Activated CD4-positive, alpha-beta memory T cell treated with anti-CD3 and anti-CD28 coated beads for 36 hours (primary cell): ENCODE results near the gene CLMN. TPM values are rescaled to one million over a fixed set of nuclear protein-coding genes. Genes with fewer than 3 reads are reported as not detected.
"Not testable (repeated sequence)": the region's sequence is repeated elsewhere in the genome, so short reads cannot be mapped to it uniquely, and the experiment has no call there.

Source experiments
- CTCF ChIA-PET: fragments of 350-600 bp; sonication (Branson Sonifier 250); formaldehyde crosslinking; loops from one replicate; lab custom pipeline; 2021; ENCODE audit warnings: antibody characterized with exemption, inconsistent platforms; lab: Charles Lee
- POLR2A ChIA-PET: fragments of 350-600 bp; sonication (Branson Sonifier 250); formaldehyde crosslinking; loops from one replicate; lab custom pipeline; 2021; ENCODE audit warnings: antibody characterized with exemption; lab: Charles Lee
- DNase-seq: peaks from one replicate; pipeline ENCODE4 v3.0.0-alpha.2; 2020
- H3K27ac Mint-ChIP-seq: one replicate; pipeline ENCODE4 v1.8.0; 2021; ENCODE audit warnings: mixed read lengths
- H3K27me3 Mint-ChIP-seq: one replicate; pipeline ENCODE4 v1.8.0; 2021; ENCODE audit warnings: mixed read lengths
- H3K36me3 Mint-ChIP-seq: one replicate; pipeline ENCODE4 v1.8.0; 2021; ENCODE audit warnings: mixed read lengths
- H3K4me1 Mint-ChIP-seq: one replicate; pipeline ENCODE4 v1.8.0; 2021; ENCODE audit warnings: low read depth, mixed read lengths
- H3K4me3 Mint-ChIP-seq: one replicate; pipeline ENCODE4 v1.8.0; 2021; ENCODE audit warnings: mild to moderate bottlenecking, mixed read lengths
- H3K9me3 Mint-ChIP-seq: one replicate; pipeline ENCODE4 v1.8.0; 2021; ENCODE audit warnings: mixed read lengths
- intact Hi-C: fragments of 100-400 bp; cut with micrococcal nuclease; formaldehyde crosslinking; loops from one replicate; pipeline ENCODE4 v1.15.1; 2023
- total RNA-seq, 2 experiments: library from RNA; stranded (reverse); gene quantifications; one replicate each; pipeline ENCODE4 v1.2.3, GENCODE V29; 2021

The CLMN gene
- total RNA-seq, 2 experiments from 2014 or later: 0.92 to 0.97 TPM

DNA sequence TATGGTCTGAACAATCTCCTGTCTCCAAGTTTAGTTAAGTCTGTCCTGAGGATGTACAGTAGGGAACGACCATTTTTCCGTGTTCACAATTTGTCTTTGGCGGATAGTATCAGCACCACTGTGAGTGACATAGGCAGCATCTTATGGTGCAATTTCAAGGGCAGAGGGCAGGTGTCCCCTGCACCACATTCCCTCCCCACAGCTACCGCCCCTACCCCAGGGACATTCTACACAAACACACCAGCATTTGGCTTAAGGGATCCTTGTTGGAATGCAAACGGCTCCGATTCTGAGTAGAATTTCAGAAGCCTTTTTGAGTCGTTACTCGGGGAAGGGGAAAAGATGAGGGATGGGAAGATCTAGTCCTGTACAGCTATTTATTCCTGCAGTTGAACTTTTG is 137.3 kb downstream of the CLMN start:
- no peak overlapping the region for H3K27ac Mint-ChIP-seq
- ChIA-PET CTCF (no interaction called here), POLR2A (no interaction called here)
- H3K9me3 Mint-ChIP-seq: no peaks in the 10 kb centered on the region
- H3K27me3 Mint-ChIP-seq: peaks cover 21% of the 10 kb centered on the region
- peaks cover 3% of the 10 kb centered on the region for H3K36me3 Mint-ChIP-seq
- H3K4me1 Mint-ChIP-seq: no peaks in the 10 kb centered on the region
- intact Hi-C loops: no loop called here
- H3K4me3 Mint-ChIP-seq: no peak overlapping the region
- DNase-seq: no peak

DNA sequence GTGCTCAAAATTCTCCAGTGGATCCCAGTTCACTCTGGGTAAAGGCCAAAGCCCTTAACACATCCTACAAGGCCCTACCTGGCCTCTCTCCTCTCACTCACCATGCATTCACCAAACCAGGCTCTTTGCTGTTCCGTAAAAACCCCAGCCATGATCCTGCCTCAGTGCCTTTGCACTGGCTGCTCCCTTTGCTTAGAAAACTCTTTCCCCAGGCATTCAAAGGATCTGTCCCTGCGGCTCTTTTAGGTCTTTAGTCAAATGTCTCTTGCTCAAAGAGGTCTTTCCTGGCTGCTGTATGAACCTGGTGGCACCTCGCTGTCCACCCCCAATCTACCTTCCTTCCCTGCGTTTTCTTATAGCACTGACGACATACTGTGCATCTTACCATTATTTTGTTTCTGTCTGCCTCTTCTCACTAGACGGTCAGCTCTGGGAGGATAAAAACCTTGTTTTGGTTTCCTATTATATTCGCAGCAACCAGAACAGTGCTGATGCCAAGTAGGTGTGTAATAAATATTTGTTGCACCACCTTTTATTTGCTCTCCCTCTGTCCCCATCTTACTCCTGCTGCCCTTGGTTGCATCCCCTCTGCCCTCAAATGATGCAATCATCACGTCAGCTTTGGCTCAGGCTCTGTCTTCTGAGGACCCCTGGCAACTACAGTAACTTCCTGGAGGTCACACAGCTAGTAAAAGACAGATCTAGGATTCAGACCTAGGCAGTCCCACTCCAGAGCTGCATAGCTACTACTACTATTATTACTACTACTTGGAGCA is 138.6 kb downstream of the CLMN start:
- no peak overlapping the region for H3K27ac Mint-ChIP-seq
- peaks cover 10% of the 10 kb centered on the region for H3K27me3 Mint-ChIP-seq
- CTCF ChIA-PET: no interaction called here

DNA sequence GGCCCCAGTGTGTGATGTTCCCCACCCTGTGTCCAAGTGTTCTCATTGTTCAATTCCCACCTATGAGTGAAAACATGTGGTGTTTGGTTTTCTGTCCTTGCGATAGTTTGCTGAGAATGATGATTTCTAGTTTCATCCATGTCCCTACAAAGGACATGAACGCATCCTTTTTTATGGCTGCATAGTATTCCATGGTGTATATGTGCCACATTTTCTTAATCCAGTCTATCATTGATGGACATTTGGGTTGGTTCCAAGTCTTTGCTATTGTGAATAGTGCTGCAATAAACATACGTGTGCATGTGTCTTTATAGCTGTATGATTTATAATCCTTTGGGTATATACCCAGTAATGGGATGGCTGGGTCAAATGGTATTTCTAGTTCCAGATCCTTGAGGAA is 144.0 kb downstream of the CLMN start:
- H3K27me3 Mint-ChIP-seq, CTCF ChIA-PET, H3K4me1 Mint-ChIP-seq, H3K36me3 Mint-ChIP-seq, intact Hi-C loops, DNase-seq, H3K27ac Mint-ChIP-seq, POLR2A ChIA-PET, H3K4me3 Mint-ChIP-seq, H3K9me3 Mint-ChIP-seq: not testable (repeated sequence)

More for the DNA sequence above, 138.6 kb downstream of the CLMN start:
- intact Hi-C loops: no loop called here
- Mint-ChIP-seq H3K4me1 (no peaks in the 10 kb centered on the region), H3K36me3 (peaks cover 3% of the 10 kb centered on the region), H3K4me3 (no peak overlapping the region), H3K9me3 (no peaks in the 10 kb centered on the region)
- DNase-seq: no peak
- POLR2A ChIA-PET: no interaction called here

DNA sequence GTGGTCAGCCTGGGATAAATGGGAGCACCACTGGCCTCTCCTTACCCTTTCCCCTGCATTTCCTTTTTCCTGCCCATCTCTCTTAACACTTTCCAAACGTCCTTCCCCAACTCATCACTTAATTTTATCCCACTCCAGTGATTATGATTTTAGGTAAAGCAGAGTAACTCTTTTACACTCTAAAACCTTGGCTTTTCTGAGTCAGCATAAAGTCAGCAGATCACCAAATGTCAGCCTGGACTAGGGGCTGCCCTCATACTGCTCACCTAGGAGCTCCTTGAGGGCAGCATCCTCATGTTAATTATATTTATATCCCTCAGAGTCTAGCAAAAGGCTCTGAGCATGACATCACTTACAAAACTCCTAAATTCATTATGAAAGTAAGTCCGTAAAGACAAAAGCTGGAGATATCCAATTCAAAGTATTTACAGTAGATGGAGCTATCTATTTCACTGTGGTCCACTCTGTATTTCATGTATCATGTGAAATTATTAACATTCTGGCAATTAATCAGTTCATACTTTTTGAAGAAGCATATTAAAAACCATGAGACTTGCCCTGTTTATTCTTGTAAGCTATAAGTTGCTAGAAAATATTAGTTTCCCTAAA is 145.4 kb downstream of the CLMN start:
- Mint-ChIP-seq H3K9me3 (no peaks in the 10 kb centered on the region), H3K36me3 (no peaks in the 10 kb centered on the region), H3K4me3 (no peak overlapping the region), H3K4me1 (no peaks in the 10 kb centered on the region), H3K27me3 (no peaks in the 10 kb centered on the region), H3K27ac (no peak overlapping the region)
- DNase-seq: no peak
- ChIA-PET POLR2A (no interaction called here), CTCF (interaction anchor here (1.1 kb wide), 1 partner anchor 90 kb away, joined by 3 read pairs; no protein-coding TSS in a partner anchor)
- intact Hi-C loops: no loop called here

DNA sequence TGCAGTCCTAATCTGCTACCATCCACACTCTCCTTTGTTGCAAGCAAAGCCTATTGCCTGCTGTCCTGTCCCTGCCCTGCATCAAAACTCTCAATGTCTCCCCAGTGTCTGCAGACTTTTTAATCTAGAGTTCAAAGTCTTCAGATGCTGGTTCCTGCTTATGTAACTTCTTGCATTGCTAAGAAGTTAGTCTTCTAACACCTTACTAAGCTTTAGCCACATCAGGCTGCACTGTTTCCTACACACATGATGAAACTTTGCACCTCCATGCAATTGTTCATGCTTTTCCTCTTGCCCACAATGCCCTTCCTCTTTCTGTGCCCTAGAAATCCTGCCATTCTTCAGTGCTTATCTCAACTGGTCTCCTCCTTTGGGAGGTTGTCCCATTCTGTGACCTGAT is 146.2 kb downstream of the CLMN start:
- no peak for DNase-seq
- no peaks in the 10 kb centered on the region for H3K4me1 Mint-ChIP-seq
- no peaks in the 10 kb centered on the region for H3K36me3 Mint-ChIP-seq
- no peak overlapping the region for H3K27ac Mint-ChIP-seq
- no peaks in the 10 kb centered on the region for H3K27me3 Mint-ChIP-seq
- intact Hi-C loops: no loop called here
- ChIA-PET CTCF (no interaction called here), POLR2A (no interaction called here)
- H3K9me3 Mint-ChIP-seq: no peaks in the 10 kb centered on the region
- H3K4me3 Mint-ChIP-seq: no peak overlapping the region

DNA sequence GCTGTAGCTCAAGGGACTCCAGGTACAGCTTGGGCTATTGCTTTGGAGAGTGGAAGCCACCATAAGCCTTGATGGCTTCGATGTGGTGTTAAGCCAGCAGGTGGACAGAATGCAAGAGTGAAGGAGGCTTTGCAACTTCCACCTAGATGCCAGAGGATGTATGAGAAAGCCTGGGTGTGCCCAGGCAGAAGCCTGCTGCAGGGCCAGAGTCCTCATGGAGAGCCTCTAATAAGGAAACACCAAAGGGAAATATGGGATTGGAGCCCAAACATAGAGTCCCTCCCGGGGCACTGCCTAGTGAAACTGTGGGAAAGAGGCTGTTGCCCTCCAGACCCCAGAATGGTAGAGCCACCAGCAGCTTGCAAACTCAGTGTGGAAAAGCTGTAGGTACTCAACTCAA is 152.5 kb downstream of the CLMN start:
- Mint-ChIP-seq H3K4me3 (no peak overlapping the region), H3K27ac (no peak overlapping the region), H3K36me3 (no peaks in the 10 kb centered on the region), H3K4me1 (no peaks in the 10 kb centered on the region), H3K9me3 (peaks cover 23% of the 10 kb centered on the region), H3K27me3 (no peaks in the 10 kb centered on the region)
- no peak for DNase-seq
- intact Hi-C loops: no loop called here
- CTCF ChIA-PET: no interaction called here
- POLR2A ChIA-PET: no interaction called here

DNA sequence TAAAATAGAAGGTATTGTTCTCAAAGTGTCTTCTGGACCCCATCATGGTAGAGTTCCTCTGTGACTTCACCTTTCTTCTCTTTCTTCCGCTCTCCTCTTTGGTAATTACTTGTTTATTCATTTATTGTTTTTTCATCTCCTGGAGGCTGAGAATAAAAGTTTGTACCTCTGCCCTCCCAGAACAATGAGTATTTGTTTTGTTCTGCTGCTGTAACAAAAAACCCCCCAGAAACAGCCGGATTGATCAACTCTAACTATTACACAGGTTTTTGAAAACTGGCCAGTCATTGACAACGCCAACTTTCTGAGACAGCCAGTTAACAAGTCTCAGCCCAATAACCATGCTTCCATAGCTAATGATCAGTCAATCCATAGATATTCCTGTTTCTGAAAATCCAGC is 154.2 kb downstream of the CLMN start:
- Mint-ChIP-seq H3K4me3 (no peak overlapping the region), H3K36me3 (no peaks in the 10 kb centered on the region), H3K9me3 (peaks cover 23% of the 10 kb centered on the region), H3K4me1 (no peaks in the 10 kb centered on the region), H3K27me3 (no peaks in the 10 kb centered on the region), H3K27ac (no peak overlapping the region)
- intact Hi-C loops: no loop called here
- POLR2A ChIA-PET: no interaction called here
- no peak for DNase-seq
- CTCF ChIA-PET: no interaction called here

DNA sequence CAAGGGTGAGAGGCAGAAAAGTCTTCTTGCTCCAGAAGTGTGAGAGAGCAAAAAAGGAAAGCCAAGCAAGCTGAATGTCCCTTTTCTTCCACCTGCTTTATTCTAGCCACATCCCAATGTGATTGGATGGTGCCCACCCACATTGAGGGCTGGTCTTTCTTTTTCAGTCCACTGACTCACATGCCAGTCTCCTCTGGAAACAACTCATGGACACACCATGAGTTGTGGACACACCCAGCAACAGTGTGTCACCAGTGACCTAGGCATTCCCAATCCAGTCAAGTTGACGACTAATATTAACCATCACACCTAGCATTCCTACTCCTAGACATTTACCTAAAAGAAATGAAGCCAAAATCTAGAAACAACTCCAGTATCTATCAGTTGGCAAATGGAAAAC is 155.2 kb downstream of the CLMN start:
- ChIA-PET POLR2A (no interaction called here), CTCF (no interaction called here)
- Mint-ChIP-seq H3K9me3 (peaks cover 23% of the 10 kb centered on the region), H3K4me1 (no peaks in the 10 kb centered on the region), H3K27ac (no peak overlapping the region), H3K36me3 (no peaks in the 10 kb centered on the region), H3K27me3 (no peaks in the 10 kb centered on the region), H3K4me3 (no peak overlapping the region)
- intact Hi-C loops: no loop called here
- DNase-seq: no peak

DNA sequence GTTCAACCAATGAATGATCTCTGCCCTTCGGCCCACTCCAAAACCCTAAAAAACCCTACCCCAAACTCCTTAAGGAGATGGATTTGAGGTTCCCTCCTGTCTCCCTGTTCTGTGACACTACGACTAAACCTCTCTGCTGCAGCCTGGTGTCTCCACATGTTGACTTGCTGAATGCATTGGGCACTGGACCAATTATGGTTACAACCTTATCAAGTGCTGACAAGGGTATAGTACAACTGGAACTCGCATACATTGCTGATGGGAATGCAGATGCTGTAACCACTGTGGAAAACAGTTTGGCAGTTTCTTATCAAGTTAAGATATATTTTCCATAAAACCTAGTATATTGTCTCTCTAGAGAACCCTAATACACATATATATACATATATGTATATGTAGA is 156.0 kb downstream of the CLMN start:
- Mint-ChIP-seq H3K36me3 (no peaks in the 10 kb centered on the region), H3K4me3 (no peak overlapping the region), H3K27ac (no peak overlapping the region), H3K9me3 (peaks cover 23% of the 10 kb centered on the region), H3K4me1 (no peaks in the 10 kb centered on the region), H3K27me3 (no peaks in the 10 kb centered on the region)
- CTCF ChIA-PET: no interaction called here
- intact Hi-C loops: no loop called here
- DNase-seq: no peak
- POLR2A ChIA-PET: no interaction called here

DNA sequence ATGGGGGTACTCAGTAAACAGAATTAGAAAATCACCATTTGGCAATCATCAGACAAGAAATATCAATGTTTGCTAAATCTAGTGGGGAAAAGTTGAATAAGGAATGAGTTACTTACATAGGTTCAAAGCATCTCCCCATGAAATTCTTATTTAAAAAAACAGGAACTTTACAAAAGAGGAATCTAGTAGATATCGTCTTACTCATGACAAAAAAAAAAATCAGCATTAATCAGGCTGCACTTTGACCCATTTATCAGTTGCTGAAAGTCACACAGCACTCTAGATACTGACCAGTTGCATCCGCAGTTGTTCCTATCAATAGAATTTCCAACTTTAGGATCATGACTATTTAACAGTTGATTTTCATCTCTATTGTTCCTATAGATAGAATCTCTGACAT is 156.6 kb downstream of the CLMN start:
- H3K27me3 Mint-ChIP-seq: no peaks in the 10 kb centered on the region
- CTCF ChIA-PET: no interaction called here
- DNase-seq: no peak
- intact Hi-C loops: no loop called here
- no peaks in the 10 kb centered on the region for H3K36me3 Mint-ChIP-seq
- POLR2A ChIA-PET: no interaction called here
- H3K4me1 Mint-ChIP-seq: peaks cover under 1% of the 10 kb centered on the region
- no peak overlapping the region for H3K27ac Mint-ChIP-seq
- peaks cover 23% of the 10 kb centered on the region for H3K9me3 Mint-ChIP-seq
- H3K4me3 Mint-ChIP-seq: no peak overlapping the region

DNA sequence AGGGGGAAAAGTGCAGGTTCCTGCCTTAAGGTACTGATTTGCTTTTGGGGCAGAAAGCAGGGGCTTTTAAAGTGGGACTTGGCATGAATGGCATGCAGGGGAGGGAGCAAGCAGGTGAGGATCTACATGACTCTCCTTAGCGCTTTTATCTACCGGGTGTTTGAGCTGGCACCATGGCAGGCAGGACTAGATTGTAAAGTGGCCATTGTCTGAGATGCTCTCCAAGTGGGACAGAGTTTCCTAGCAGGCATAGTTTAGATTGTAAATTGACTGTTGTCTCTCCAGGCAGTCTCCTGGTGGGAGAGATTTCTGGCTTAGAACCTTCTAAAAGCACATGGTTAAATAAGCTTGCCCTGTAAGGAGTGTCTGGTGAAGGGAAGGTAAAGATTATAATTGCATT is 157.1 kb downstream of the CLMN start:
- intact Hi-C loops: no loop called here
- Mint-ChIP-seq H3K36me3 (peaks cover 2% of the 10 kb centered on the region), H3K9me3 (peaks cover 23% of the 10 kb centered on the region), H3K4me1 (peaks cover 5% of the 10 kb centered on the region), H3K27me3 (no peaks in the 10 kb centered on the region), H3K27ac (no peak overlapping the region), H3K4me3 (no peak overlapping the region)
- CTCF ChIA-PET: no interaction called here
- POLR2A ChIA-PET: no interaction called here
- DNase-seq: no peak

DNA sequence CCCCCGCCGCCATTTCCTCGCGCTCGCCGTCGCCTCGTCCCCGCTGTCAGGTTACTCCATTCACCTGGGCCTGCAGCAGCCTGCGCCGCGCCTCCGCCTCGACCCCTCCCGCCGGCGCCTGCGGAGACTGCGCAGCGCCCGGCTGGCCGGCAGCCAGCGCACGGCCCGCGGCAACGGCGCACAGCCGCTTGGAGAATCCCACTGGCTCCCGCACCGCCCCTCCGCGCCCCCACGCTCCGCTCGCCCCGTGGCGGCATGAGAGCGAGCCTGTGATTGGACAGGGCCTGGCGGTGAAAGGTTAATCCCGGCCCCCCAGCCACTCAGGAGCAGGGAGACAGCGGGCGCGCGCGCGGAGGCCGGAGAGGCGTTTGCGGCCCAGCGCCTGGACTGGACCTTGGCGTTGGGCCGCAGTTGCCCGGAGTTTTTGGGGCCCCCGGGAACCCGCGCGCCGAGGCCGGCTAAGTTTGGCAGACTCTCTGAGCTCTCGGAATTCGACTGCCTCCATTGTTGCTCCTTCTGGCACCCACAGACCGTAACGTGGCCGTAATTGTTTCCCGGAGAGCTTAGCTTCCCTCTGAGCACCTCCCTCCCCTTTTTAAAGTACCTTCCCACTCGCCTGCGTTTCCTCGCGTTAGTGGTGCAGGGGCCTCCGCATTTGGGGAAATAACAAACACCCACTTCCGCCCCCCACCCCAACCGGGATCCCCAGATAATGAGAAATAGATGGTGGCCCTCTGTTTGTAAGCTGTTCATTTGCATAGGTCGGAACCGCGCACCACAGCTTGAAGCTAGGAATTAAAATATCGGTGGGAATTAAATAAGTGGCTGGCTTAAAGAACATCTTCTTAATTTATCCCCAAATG is 162.2 kb downstream of the CLMN start, which contains the start of gene DICER1:
DICER1 (minus strand) TSS at position 203 of the 863 bp plus-strand sequence. CDS start 24,071 bp downstream, outside the sequence.
- H3K4me1 Mint-ChIP-seq: peaks cover 35% of the 10 kb centered on the region
- no peaks in the 10 kb centered on the region for H3K27me3 Mint-ChIP-seq
- peak within 1 kb of the TSS; percentile 97 for H3K27ac Mint-ChIP-seq
- intact Hi-C loops: loop anchor here (1.0 to 5.0 kb wide), 4 partner anchors 15 to 377 kb away; partner anchors contain the start of genes CLMN and SYNE3
- peak within 1 kb of the TSS; percentile 96 for H3K4me3 Mint-ChIP-seq
- ChIA-PET CTCF (no interaction called here), POLR2A (interaction anchor here (0.7 kb wide), 1 partner anchor 397 kb away, joined by 3 read pairs; no protein-coding TSS in a partner anchor)
- no peaks in the 10 kb centered on the region for H3K9me3 Mint-ChIP-seq
- DNase-seq: peak; percentile 95
- H3K36me3 Mint-ChIP-seq: peaks cover 6% of the 10 kb centered on the region
